A549 (cell line): ENCODE measurements around the gene KCNAB2. TPM values are rescaled to one million over a fixed set of nuclear protein-coding genes. Genes with fewer than 3 reads are reported as not detected.

Source experiments
- ATAC-seq, 2 experiments: fragments of 200-7000 bp in 1 of 2; fragments of >200 bp in 1 of 2; cut with Nextera tagmentation in 1 of 2; cut with Tn5 transposase in 1 of 2; 3 replicates each; pipeline versions ENCODE4 v1.8.0 to v1.9.1; 2018 to 2020; ENCODE audit warnings: mild to moderate bottlenecking in 1 of 2, moderate library complexity in 1 of 2
- CTCF ChIA-PET: fragments of 300-600 bp; sonication (Branson Sonifier 250); formaldehyde crosslinking; extraction: SDS; loops from one replicate; lab custom pipeline; 2021; ENCODE audit warnings: antibody characterized with exemption, inconsistent platforms; lab: Yijun Ruan, JAX
- POLR2A ChIA-PET: fragments of 350-600 bp; formaldehyde crosslinking; extraction: SDS; loops from one replicate; lab custom pipeline; 2021; ENCODE audit warnings: antibody characterized with exemption, inconsistent platforms; lab: Yijun Ruan, JAX
- DNase-seq, 2 experiments: peaks; one replicate each; pipeline versions ENCODE4 v3.0.0 to v3.0.0-alpha.2; 2011 to 2016; ENCODE audit warnings: low read depth in 1 of 2, low spot score in 1 of 2
- FAIRE-seq: peaks from 2 replicates; lab custom pipeline; 2011; peaks lifted over from hg19 to GRCh38; lab: Jason Lieb, UNC
- H3K27ac ChIP-seq, 2 experiments: fragments of >200 bp; sonication (Bioruptor Twin); formaldehyde crosslinking; 3 replicates each; pipeline ENCODE4 v1.5.1; 2016 to 2017
- H3K4me1 ChIP-seq: fragments of >200 bp; sonication (Bioruptor Twin); formaldehyde crosslinking; 3 replicates; pipeline ENCODE4 v1.6.1; 2016
- H3K4me2 ChIP-seq: fragments of >200 bp; sonication (Bioruptor Twin); formaldehyde crosslinking; 3 replicates; pipeline ENCODE4 v1.6.1; 2016
- H3K4me3 ChIP-seq: fragments of >200 bp; sonication (Bioruptor Twin); formaldehyde crosslinking; 3 replicates; pipeline ENCODE4 v1.5.1; 2016
- H3K9me3 ChIP-seq: fragments of >200 bp; sonication (Bioruptor Twin); formaldehyde crosslinking; 3 replicates; pipeline ENCODE4 v1.6.1; 2016
- BHLHE40 ChIP-seq: IDR thresholded peaks from 2 replicates; pipeline ENCODE4 v1.6.1; 2012; ENCODE audit warnings: low read depth, low read length, inconsistent platforms
- CBX2 ChIP-seq: fragments of 200-600 bp; sonication (generic); IDR thresholded peaks from 2 replicates; pipeline ENCODE4 v1.6.1; 2016; ENCODE audit warnings: low read depth, mild to moderate bottlenecking, borderline replicate concordance
- CEBPB ChIP-seq, 2 experiments: fragments of >200 bp in 1 of 2; sonication (Bioruptor Twin) in 1 of 2; formaldehyde crosslinking in 1 of 2; IDR thresholded peaks; 2 replicates each; pipeline ENCODE4 v1.6.1; 2012 to 2016
- CHD2 ChIP-seq: fragments of 150-350 bp; IDR thresholded peaks from 2 replicates; pipeline ENCODE4 v1.6.1; 2014; ENCODE audit warnings: low read length; ENCODE audit not compliant: partially characterized antibody
- EHMT2 ChIP-seq: fragments of 200-600 bp; sonication (generic); IDR thresholded peaks from 2 replicates; pipeline ENCODE4 v1.6.1; 2016; ENCODE audit warnings: antibody characterized with exemption, low read depth, mild to moderate bottlenecking, moderate library complexity
- EP300 ChIP-seq, 2 experiments: fragments of >200 bp; sonication (Bioruptor Twin); formaldehyde crosslinking; IDR thresholded peaks; 2 replicates in 1 of 2; 3 replicates in 1 of 2; pipeline ENCODE4 v1.6.1; 2016 to 2017
- FOSL2 ChIP-seq, 2 experiments: fragments of 450-650 bp in 1 of 2; fragments of >200 bp in 1 of 2; sonication (Bioruptor Twin) in 1 of 2; formaldehyde crosslinking; IDR thresholded peaks; 2 replicates each; pipeline versions ENCODE4 v1.5.0 to v1.6.1; 2016 to 2020; ENCODE audit warnings: mild to moderate bottlenecking in 1 of 2, moderate library complexity in 1 of 2
- FOXS1 ChIP-seq: fragments of 250-450 bp; sonication (Bioruptor Pico); IDR thresholded peaks from 2 replicates; pipeline ENCODE4 v1.5.0; 2020; ENCODE audit warnings: mild to moderate bottlenecking, moderate library complexity
- KDM1A ChIP-seq: fragments of 200-600 bp; sonication (generic); IDR thresholded peaks from 2 replicates; pipeline ENCODE4 v1.6.1; 2016; ENCODE audit warnings: low read depth, mild to moderate bottlenecking
- NFE2L2 ChIP-seq: fragments of 150-350 bp; conservative IDR thresholded peaks from 2 replicates; pipeline ENCODE4 v1.6.1; 2014; ENCODE audit warnings: low read length
- NPAS2 ChIP-seq: fragments of 250-450 bp; sonication (Bioruptor Pico); IDR thresholded peaks from 2 replicates; pipeline ENCODE4 v1.8.0; 2022; ENCODE audit warnings: mild to moderate bottlenecking, moderate library complexity, borderline replicate concordance
- POLR2AphosphoS2 ChIP-seq: conservative IDR thresholded peaks from 2 replicates; pipeline ENCODE4 v1.6.1; 2012; ENCODE audit warnings: low read length, improper control_type of control experiment, inconsistent platforms
- RARB ChIP-seq: fragments of 250-450 bp; sonication (Bioruptor Pico); IDR thresholded peaks from 2 replicates; pipeline ENCODE4 v1.8.0; 2021; ENCODE audit warnings: mild to moderate bottlenecking, moderate library complexity
- RCOR1 ChIP-seq: fragments of 150-350 bp; IDR thresholded peaks from 2 replicates; pipeline ENCODE4 v1.6.1; 2014; ENCODE audit warnings: antibody characterized with exemption, low read length, low read depth
- RFX5 ChIP-seq: fragments of 450-650 bp; IDR thresholded peaks from 2 replicates; pipeline ENCODE4 v1.7.1; 2014; ENCODE audit warnings: antibody characterized with exemption, mild to moderate bottlenecking, moderate library complexity
- SMC3 ChIP-seq: fragments of >200 bp; sonication (Bioruptor Twin); formaldehyde crosslinking; IDR thresholded peaks from 3 replicates; pipeline ENCODE4 v1.6.1; 2018; ENCODE audit warnings: inconsistent platforms
- TFCP2L1 ChIP-seq: fragments of 250-450 bp; sonication (Bioruptor Pico); IDR thresholded peaks from 2 replicates; pipeline ENCODE4 v1.5.0; 2021; ENCODE audit warnings: mild to moderate bottlenecking
- ZNF302 ChIP-seq: fragments of 250-450 bp; sonication (Bioruptor Pico); IDR thresholded peaks from 2 replicates; pipeline ENCODE4 v1.9.0; 2021; ENCODE audit warnings: inconsistent platforms, mild to moderate bottlenecking, moderate library complexity
- WGBS: methylation state at CpG from one replicate; pipeline ENCODE4 v1.1.6; 2017; ENCODE audit errors: missing lambda C conversion rate; 5-methylcytosine and 5-hydroxymethylcytosine counted together
- polyA plus RNA-seq, 4 experiments: library from polyadenylated mRNA; depleted of rRNA in 3 of 4; stranded (reverse); fragments of >200 nt; fragmentation: RNase III in 1 of 4; extraction: RNeasy Plus Mini Kit Qiagen cat#74134 plus additional on column Dnase treatment in 1 of 4; gene quantifications; 2 replicates in 3 of 4; 3 replicates in 1 of 4; pipeline ENCODE4 v1.2.3, GENCODE V29; 2011 to 2017
- TF ChIP-seq, protein P1 (sequence below): fragments of 200-600 bp; sonication (generic); IDR thresholded peaks from 2 replicates; pipeline ENCODE4 v1.6.1; 2016; ENCODE audit warnings: antibody characterized with exemption, mild to moderate bottlenecking, moderate library complexity
- TF ChIP-seq, protein P2 (sequence below): fragments of 150-350 bp; IDR thresholded peaks from 2 replicates; pipeline ENCODE4 v1.6.1; 2014; ENCODE audit warnings: low read depth, mild to moderate bottlenecking, low read length
- TF ChIP-seq, protein P3 (sequence below): fragments of 250-450 bp; sonication (Bioruptor Pico); IDR thresholded peaks from 2 replicates; pipeline ENCODE4 v1.5.0; 2020; ENCODE audit warnings: low read depth, mild to moderate bottlenecking, moderate library complexity
- TF ChIP-seq, protein P4 (sequence below): fragments of >200 bp; sonication (Bioruptor Twin); formaldehyde crosslinking; IDR thresholded peaks from 2 replicates; pipeline ENCODE4 v1.6.1; 2016
- TF ChIP-seq, protein P5 (sequence below): fragments of 250-450 bp; sonication (Bioruptor Pico); IDR thresholded peaks from 2 replicates; pipeline ENCODE4 v1.5.0; 2021; ENCODE audit warnings: mild to moderate bottlenecking, moderate library complexity, borderline replicate concordance

Gene KCNAB2
- polyA plus RNA-seq, 2 of the 4 experiments (the other 2 are of a cell fraction): 7.3 to 9.9 TPM

DNA sequence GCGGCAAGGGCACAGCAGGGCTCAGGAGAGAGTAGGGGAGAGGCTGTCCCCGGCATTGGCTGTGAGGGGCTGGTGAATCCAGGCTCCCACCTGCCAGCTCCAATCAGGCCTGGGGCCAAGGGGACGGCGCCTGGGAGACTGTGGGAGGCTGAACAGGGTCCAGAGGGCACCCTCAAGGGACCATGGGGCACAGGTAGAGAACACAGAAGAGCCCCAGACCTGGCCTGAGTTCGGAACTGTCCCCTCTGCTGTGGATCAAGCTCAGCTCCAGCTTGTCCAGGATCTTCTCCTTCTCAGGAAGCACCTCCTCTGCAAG, 67.0 kb downstream of the KCNAB2 start:
- ChIA-PET CTCF (interaction anchor here (0.7 to 1.8 kb wide), 4 partner anchors 13 to 132 kb away, joined by 3 to 9 read pairs (median 3); no protein-coding TSS in a partner anchor), POLR2A (no interaction called here)
- WGBS: 43% methylated on average over 5 of the region's 5 CpGs
- Histone ChIP-seq H3K9me3 (peaks cover 6% of the 10 kb centered on the region; the same call in 1 of the 3 replicates), H3K4me3 (no peak overlapping the region), H3K27ac (no peak overlapping the region), H3K4me1 (no peaks in the 10 kb centered on the region), H3K4me2 (no peak overlapping the region)
- TF ChIP-seq TFCP2L1 (CRISPR knock-in tag) (no peak), CBX2 (no peak), FOXS1 (CRISPR knock-in tag) (no peak), CHD2 (no peak), RARB (CRISPR knock-in tag) (no peak), NFE2L2 (no peak), EP300 (IDR thresholded peaks at IDR 0.05) (no peak), BHLHE40 (no peak), SMC3 (no peak), CEBPB (IDR thresholded peaks at IDR 0.05) (no peak), RFX5 (no peak)
- TF ChIP-seq, protein P1, sequence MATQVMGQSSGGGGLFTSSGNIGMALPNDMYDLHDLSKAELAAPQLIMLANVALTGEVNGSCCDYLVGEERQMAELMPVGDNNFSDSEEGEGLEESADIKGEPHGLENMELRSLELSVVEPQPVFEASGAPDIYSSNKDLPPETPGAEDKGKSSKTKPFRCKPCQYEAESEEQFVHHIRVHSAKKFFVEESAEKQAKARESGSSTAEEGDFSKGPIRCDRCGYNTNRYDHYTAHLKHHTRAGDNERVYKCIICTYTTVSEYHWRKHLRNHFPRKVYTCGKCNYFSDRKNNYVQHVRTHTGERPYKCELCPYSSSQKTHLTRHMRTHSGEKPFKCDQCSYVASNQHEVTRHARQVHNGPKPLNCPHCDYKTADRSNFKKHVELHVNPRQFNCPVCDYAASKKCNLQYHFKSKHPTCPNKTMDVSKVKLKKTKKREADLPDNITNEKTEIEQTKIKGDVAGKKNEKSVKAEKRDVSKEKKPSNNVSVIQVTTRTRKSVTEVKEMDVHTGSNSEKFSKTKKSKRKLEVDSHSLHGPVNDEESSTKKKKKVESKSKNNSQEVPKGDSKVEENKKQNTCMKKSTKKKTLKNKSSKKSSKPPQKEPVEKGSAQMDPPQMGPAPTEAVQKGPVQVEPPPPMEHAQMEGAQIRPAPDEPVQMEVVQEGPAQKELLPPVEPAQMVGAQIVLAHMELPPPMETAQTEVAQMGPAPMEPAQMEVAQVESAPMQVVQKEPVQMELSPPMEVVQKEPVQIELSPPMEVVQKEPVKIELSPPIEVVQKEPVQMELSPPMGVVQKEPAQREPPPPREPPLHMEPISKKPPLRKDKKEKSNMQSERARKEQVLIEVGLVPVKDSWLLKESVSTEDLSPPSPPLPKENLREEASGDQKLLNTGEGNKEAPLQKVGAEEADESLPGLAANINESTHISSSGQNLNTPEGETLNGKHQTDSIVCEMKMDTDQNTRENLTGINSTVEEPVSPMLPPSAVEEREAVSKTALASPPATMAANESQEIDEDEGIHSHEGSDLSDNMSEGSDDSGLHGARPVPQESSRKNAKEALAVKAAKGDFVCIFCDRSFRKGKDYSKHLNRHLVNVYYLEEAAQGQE: no peak
- TF ChIP-seq, protein P2, sequence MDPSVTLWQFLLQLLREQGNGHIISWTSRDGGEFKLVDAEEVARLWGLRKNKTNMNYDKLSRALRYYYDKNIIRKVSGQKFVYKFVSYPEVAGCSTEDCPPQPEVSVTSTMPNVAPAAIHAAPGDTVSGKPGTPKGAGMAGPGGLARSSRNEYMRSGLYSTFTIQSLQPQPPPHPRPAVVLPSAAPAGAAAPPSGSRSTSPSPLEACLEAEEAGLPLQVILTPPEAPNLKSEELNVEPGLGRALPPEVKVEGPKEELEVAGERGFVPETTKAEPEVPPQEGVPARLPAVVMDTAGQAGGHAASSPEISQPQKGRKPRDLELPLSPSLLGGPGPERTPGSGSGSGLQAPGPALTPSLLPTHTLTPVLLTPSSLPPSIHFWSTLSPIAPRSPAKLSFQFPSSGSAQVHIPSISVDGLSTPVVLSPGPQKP: no peak
- FAIRE-seq (no peak), ATAC-seq (no peak), DNase-seq (no peak)

DNA sequence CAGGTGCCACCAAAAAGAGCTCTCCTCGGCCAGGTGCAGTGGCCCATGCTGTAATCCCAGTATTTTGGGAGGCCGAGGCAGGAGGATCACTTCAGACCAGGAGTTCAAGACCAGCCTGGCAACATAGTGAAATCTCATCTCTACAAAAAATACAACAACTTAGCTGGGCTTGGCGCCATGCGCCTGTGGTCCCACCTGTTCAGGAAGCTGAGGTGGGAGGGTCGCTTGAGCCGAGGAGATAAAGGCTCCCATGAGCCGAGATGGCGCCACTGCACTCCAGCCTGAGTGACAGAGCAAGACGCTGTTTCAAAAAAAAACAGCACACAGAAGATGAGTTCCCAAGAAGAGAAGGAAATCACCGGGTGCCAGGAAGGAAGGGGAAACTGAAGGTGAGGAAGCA, 67.4 kb downstream of the KCNAB2 start:
- Histone ChIP-seq H3K9me3 (peaks cover 6% of the 10 kb centered on the region; the same call in 1 of the 3 replicates), H3K4me1 (no peaks in the 10 kb centered on the region), H3K4me2 (no peak overlapping the region)
- no peak for FAIRE-seq
- DNase-seq: no peak
- no peak for ATAC-seq
- ChIA-PET CTCF (interaction anchor here (0.7 to 1.8 kb wide), 5 partner anchors 14 to 132 kb away, joined by 3 to 9 read pairs (median 3); no protein-coding TSS in a partner anchor), POLR2A (no interaction called here)
- 79% methylated on average over 10 of the region's 10 CpGs for WGBS
- no peak for TF ChIP-seq CHD2
- TF ChIP-seq POLR2AphosphoS2: no peak
- no peak for TF ChIP-seq ZNF302 (CRISPR knock-in tag)
- TF ChIP-seq, protein P3, sequence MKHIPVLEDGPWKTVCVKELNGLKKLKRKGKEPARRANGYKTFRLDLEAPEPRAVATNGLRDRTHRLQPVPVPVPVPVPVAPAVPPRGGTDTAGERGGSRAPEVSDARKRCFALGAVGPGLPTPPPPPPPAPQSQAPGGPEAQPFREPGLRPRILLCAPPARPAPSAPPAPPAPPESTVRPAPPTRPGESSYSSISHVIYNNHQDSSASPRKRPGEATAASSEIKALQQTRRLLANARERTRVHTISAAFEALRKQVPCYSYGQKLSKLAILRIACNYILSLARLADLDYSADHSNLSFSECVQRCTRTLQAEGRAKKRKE: no peak
- no peak for TF ChIP-seq NPAS2
- TF ChIP-seq, protein P4, sequence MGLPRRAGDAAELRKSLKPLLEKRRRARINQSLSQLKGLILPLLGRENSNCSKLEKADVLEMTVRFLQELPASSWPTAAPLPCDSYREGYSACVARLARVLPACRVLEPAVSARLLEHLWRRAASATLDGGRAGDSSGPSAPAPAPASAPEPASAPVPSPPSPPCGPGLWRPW: no peak
- no peak for TF ChIP-seq KDM1A
- TF ChIP-seq, protein P5, sequence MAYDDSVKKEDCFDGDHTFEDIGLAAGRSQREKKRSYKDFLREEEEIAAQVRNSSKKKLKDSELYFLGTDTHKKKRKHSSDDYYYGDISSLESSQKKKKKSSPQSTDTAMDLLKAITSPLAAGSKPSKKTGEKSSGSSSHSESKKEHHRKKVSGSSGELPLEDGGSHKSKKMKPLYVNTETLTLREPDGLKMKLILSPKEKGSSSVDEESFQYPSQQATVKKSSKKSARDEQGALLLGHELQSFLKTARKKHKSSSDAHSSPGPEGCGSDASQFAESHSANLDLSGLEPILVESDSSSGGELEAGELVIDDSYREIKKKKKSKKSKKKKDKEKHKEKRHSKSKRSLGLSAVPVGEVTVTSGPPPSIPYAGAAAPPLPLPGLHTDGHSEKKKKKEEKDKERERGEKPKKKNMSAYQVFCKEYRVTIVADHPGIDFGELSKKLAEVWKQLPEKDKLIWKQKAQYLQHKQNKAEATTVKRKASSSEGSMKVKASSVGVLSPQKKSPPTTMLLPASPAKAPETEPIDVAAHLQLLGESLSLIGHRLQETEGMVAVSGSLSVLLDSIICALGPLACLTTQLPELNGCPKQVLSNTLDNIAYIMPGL (CRISPR knock-in tag): no peak
- TF ChIP-seq FOSL2 (IDR thresholded peaks at IDR 0.05): no peak
- TF ChIP-seq FOSL2 (CRISPR knock-in tag; IDR thresholded peaks at IDR 0.05): no peak
- TF ChIP-seq EHMT2: no peak
- no peak for TF ChIP-seq RCOR1
- TF ChIP-seq, all 56 proteins: peak for 0
- no peak overlapping the region for H3K4me3 ChIP-seq
- no peak overlapping the region for H3K27ac ChIP-seq
